NCI-H1092 (cell line): ENCODE measurements around the gene GJB2.

Experiments
- DNase-seq: peaks from one replicate; lab custom pipeline; 2025; lab: John Stamatoyannopoulos, UW

Gene GJB2

DNA sequence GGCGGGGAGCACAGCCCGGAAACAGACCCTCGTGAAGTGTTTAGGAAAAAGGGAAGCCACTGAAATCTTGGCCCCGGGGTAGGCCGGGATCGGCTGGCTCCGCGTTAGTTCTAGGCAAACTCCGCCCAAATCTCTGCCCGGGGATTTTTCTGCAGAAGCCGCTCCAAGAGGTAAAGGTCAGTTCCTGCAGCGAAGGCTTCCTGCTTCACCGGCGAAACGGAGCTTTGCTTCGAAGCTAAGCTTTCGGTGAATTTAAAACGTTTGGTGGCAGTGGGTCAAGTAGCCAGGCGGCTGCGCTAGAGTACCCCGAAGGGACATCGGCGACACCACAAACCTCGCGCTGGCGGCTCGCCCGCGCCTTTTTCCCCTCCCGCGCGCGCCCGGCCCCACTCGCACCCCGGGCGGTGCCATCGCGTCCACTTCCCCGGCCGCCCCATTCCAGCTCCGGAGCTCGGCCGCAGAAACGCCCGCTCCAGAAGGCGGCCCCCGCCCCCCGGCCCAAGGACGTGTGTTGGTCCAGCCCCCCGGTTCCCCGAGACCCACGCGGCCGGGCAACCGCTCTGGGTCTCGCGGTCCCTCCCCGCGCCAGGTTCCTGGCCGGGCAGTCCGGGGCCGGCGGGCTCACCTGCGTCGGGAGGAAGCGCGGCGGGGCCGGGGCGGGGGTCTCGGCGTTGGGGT, 441 bp downstream of the GJB2 start:
- no peak for DNase-seq

DNA sequence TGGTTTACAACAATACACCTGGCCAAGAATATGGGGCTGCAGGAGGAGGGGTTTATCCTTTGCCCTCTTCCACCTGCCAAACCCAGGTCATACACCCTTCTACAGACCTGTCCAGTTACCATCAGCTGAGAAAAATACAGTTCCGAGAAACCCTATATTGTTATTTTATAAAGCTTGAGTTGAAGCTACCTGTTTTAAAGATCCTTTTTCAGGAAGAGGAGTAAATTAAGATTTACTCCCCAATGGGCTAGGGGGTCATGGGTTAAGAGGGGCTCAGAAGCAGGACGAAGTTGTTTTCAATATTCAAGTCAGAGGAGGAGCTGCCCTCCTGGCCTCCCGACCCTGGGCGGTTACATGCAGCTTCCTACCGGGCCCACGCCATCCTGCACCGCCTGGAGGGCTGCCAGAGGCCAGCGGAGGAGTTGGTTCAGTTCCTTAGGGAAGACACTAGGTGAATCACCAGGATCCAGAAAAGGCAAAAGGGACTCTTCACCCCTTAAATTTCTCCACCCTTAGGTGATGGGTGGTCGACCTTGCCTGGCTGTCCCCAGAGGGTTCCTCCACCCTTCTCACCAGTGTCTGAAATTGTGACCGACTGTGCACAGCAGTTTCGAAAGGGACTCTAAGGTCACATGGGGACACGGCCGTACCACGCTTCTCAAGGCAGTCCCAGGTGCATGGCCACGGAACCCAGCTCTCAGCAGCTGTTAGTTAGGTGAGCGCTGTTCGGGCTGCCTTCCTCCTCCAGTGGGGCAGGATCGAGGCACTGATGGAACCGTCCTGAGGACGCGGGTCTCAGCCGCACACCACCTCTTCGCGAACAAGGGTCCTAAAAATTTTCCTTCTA, 1.2 kb downstream of the GJB2 start:
- no peak for DNase-seq

GRCh38 chr13:20190481-20191310, 2.0 kb downstream of the GJB2 start:
- no peak for DNase-seq

DNA sequence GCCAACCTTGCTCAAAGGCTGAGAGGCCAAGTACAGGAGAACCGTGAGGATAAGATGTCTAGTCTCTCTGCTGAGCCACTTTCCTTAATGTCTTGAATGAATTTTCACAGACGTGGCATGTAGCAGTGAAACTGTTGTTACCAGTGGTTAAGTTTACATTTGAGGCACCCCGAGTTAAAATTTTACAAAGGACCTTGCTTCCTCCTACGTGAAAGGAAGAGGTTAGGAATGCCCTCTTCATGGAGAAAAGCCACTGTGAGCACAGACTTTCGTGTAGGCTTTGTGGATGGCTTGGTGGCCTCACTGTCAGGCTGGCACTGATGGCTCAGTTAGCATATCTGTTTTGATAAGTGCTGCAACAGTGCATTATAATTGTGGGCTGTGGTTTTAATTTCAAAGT, 2.7 kb downstream of the GJB2 start:
- DNase-seq: no peak

- DNase-seq: no peak
Observed at GRCh38 chr13:20188667-20189553, 3.8 kb downstream of the GJB2 start.

DNA sequence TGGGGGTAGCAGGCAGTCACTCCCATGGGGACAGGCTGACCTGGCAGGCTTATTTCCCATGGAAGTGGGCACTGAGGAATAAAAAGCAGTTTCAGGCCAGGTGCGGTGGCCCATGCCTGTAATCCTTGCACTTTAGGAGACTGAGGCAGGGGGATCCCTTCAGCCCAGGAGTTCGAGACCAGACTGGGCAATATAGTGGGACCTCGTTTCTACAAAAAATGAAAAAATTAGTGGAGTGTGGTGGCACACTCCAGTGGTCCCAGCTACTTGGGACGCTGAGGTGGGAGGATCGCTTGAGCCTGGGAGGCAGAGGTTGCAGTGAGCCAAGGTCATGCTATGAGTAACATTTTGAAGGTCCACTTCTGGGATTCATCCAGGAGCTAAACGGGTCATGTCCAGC, 6.0 kb downstream of the GJB2 start:
- no peak for DNase-seq

DNA sequence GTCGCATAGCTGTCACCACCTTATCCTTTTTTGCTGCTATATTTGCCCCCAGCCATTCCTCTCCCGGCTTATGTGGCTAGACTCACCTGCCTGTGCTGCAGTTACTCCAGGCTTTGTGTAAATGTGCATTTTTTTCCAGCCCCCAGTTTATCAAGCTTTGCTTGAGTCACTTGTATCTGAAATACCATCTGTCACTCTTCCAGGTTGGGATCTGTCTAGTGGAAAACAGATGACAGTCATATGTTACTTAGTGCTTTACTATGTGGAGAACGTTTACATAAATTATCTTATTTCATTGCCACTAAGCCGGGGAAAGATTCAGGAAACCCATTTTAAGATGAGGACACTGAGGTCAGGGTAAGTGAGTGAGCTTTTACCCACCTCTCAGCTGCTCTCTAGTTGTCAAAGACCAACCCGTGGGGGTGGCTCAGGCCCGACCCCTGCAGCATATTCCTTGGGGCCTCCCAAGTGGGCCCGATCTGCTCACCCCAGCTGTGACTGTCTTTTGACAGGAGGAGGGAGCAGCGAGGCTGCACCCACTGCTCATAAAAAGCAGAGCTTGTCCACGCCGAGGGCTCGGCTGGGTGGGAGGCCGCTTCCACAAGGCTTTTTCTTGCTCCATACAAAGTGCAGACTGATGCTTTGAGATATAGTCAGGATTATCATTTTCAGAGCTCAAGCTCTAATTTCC, 7.2 kb downstream of the GJB2 start:
- no peak for DNase-seq

- DNase-seq: peak; percentile 64
Observed at GRCh38 chr13:20182231-20182846, 10.4 kb downstream of the GJB2 start.

- DNase-seq: peak; percentile 6
Observed at GRCh38 chr13:20181188-20181587, 11.6 kb downstream of the GJB2 start.

DNA sequence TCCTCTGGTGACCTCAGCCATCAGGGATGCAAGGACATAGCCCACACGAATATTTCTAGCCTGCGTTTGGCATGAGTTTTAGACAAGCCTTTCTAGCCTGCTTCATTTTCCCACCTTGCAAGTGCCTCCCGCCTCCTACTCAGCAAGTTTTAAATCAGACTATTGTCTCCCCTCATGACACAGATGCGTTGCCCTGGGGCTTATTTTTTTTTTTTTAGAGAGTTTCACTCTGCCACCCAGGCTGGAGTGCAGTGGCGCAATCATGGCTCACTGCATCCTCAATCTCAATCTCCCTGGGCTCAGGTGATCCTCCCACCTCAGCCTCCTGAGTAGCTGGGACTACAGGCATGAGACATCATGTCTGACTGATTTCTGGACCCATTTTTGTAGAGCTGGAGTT, 14.6 kb downstream of the GJB2 start:
- DNase-seq: no peak

DNA sequence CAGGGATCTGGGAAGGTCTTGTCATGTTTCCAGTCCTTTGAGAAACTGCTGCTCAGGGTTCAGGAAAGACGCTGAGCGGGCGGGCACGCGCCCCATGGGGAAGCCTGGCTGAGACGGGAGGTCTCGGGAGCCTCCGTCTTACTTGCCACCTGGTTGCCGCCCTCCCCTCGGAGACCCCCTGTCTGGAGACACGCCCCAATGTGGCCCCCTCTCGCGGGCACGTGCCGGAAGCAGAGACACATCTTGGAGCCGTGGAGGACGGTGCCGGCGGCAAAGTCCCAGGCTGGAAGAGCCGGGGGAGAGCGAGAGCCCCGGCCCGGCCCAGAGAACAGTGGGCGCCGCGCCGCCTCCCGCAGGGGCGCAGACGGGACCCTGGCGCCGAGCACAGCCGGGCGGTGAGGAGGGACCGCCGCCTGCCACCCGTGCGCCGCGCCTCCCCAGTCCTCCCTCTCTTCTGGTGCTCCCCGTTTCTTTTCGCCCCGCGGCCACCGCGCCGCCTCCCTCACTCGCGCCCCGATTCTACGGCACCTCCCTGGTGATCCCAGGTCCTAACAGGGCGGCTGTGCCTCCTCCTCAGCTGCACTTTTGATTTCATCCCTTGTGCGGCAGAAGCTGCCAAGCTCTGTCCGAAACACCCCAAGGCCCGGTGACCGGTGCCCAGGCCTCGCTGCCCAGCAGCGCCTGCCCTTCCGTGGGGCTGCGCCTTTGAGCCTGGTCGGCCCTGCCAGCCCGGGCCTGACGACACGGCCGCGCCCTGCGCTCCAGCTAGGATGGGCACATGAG, 15.5 kb downstream of the GJB2 start:
- DNase-seq: no peak

- peak; percentile 12 for DNase-seq
Observed at GRCh38 chr13:20175907-20176652, 16.7 kb downstream of the GJB2 start.

DNA sequence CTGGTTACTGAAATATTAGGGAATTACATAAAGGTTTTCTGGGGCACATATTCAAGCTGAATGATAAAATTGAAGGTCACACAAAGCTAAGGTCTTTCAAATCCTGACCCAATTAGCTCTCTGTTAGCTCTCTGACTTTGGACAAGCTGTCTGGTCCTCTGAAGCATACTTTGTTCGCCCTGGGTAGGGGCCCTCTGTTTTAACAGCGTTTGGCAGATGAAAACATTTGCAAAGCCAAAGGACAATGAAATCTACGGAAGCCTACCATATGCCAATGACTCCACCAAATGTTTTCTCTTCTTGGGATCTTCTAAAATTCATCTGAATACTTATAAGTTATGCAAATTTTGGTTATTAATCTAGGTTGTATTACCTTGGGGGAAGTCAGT, 17.3 kb downstream of the GJB2 start:
- no peak for DNase-seq

- no peak for DNase-seq
Observed at GRCh38 chr13:20174656-20175405, 17.9 kb downstream of the GJB2 start.

DNA sequence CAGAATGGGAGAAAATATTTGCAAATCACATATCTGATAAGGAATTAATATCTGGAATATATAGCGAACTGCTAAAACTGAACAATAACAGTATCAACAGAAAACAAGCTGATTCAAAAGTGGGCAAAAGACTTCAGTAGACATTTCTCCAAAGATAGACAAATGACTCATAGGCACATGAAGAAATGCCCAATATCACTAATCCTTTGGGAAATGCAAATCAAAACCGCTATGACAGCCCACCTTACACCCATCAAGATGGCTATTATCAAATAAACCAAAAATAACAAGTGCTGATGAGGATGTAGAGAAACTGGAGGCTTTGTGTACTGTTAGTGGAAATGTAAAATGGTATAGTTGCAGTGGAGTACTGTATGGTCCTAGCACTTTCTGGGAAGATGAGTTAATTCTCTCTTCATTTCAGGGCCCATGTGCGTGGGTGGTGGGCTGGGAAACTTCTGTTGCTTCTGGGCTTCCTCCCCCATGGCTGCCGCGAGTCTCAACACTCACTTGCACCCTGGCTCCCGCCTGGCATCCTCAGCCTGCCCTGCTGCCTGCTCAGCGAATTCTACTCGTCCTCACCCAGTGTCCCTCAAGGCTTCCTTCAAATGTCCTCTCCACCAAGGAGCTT, 19.5 kb downstream of the GJB2 start:
- DNase-seq: no peak

DNA sequence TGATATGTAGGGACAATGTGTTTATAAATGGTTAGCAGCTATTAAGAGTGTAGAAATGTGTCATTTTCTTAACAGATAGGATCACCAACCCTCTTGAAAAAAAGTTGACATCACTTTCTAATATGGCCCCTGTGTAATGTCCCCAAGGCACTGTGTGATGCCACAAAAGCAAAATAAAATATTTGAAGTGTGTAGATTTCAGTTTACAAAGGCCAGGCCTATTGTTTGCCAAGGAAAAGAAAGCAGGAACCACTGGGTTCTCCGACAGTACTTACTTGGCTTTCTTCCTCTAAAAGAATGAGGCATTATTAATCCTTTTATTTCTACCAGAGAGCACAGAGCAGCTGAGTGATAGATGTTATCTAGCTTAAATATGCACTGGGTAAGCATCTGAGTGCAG, 21.4 kb downstream of the GJB2 start:
- no peak for DNase-seq

DNA sequence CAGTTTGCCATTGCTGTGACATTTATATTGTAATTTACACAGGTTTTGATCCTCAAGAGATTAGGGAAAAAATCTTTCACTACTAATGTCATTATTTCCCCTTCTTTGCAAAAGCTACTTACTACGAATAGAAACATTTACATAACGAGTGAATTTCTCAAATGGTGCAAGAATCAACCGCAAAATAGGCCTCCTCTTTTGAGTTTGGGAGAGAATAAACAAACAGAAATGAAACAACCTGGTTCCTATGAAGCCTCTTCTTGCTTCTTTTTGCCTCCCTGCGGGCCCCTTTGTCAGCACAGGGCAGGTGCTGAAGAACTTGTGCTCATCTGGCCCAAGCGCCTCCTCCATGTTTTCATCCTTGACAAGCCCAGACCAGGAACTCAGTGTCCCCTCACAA, 21.8 kb downstream of the GJB2 start:
- no peak for DNase-seq

DNA sequence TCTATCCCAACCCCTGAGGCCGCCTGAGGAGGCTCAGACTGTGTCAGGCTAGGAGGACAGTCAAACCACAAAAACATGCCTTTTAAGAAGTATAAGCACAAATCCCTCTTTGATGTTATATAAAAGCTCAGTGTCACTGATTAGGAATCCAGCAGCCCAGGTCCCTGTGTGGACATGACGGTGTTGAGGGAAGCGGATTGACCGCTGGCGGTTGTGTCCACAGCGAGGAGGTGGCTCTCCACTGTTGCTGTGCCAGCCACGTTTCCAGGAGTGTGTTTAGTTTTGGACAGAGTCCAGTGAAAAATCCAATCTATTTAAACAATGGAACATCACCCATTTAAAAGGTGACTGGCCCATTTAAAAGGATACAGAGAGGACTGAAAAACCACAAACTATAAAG, 24.3 kb downstream of the GJB2 start:
- DNase-seq: no peak
